HUES6 (cell line): ENCODE results near the gene HIF1A.

Source experiments
- H3K27ac ChIP-seq: 2 replicates; pipeline ENCODE4 v1.7.0; 2013; ENCODE audit warnings: low read depth, mild to moderate bottlenecking, low read length, inconsistent platforms
- H3K27me3 ChIP-seq: 2 replicates; pipeline ENCODE4 v1.6.1; 2013; ENCODE audit warnings: low read length; ENCODE audit not compliant: control insufficient read depth, insufficient read depth
- H3K36me3 ChIP-seq: 2 replicates; pipeline ENCODE4 v1.6.1; 2013; ENCODE audit warnings: low read length; ENCODE audit not compliant: control insufficient read depth, insufficient read depth
- H3K4me1 ChIP-seq: 2 replicates; pipeline ENCODE4 v1.6.1; 2013; ENCODE audit warnings: low read length; ENCODE audit not compliant: control insufficient read depth, insufficient read depth
- H3K4me3 ChIP-seq: 2 replicates; pipeline ENCODE4 v1.5.1; 2013; ENCODE audit warnings: low read depth, low read length
- H3K9ac ChIP-seq: one replicate; pipeline ENCODE4 v1.6.1; 2013; ENCODE audit warnings: mild to moderate bottlenecking, low read length
- H3K9me3 ChIP-seq: 2 replicates; pipeline ENCODE4 v1.6.1; 2013; ENCODE audit warnings: low read depth, low read length; ENCODE audit not compliant: control insufficient read depth, insufficient read depth

HIF1A gene

GRCh38 chr14:61710853-61711817 is 15.8 kb downstream of the HIF1A start:
- no peak overlapping the region for H3K4me3 ChIP-seq
- no peak overlapping the region for H3K9ac ChIP-seq
- no peak overlapping the region for H3K27ac ChIP-seq
- no peaks in the 10 kb centered on the region; the same call in 1 of the 2 replicates for H3K36me3 ChIP-seq
- no peaks in the 10 kb centered on the region; the same call in 1 of the 2 replicates for H3K9me3 ChIP-seq
- H3K4me1 ChIP-seq, result peaks cover 46% of the 10 kb centered on the region
- no peaks in the 10 kb centered on the region for H3K27me3 ChIP-seq

GRCh38 chr14:61712137-61712536 is 16.8 kb downstream of the HIF1A start:
- no peak overlapping the region for H3K9ac ChIP-seq
- no peak overlapping the region for H3K27ac ChIP-seq
- H3K9me3 ChIP-seq, result no peaks in the 10 kb centered on the region
- no peaks in the 10 kb centered on the region for H3K36me3 ChIP-seq
- peaks cover 52% of the 10 kb centered on the region for H3K4me1 ChIP-seq
- no peak overlapping the region for H3K4me3 ChIP-seq
- no peaks in the 10 kb centered on the region for H3K27me3 ChIP-seq

DNA sequence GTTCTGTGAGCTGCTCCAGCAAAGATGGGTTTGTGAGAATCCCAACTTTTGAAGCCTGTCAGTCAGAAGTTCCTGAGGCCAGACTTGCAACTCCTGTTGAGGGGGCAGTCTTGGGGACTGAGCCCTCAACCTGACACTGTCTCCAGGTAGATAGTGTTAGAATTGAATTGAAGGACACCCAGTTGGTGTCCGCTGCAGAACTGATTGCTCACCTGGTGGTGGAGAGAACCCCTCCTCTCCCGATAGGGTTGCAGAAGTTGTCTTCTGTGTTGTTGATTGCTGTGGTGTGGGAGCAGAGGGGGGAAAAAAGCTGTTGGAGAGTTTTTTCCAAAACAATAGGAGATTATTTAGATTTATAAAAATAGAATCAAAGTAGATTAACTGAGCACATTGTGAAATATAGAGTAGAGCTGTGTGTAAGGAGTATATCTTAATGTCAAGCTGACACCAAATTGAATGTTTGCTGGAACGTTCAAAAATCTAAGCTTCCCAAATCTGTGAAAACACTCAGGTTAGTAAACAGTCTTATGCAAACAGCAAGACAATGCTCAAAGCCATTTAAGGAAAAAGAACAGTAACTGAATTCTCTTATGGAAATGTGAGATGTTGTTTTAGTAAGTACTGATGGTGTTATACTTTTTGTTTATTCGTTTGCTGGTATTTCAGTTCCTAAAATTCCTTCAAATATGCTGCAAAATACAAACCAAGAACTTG is 18.6 kb downstream of the HIF1A start:
- Histone ChIP-seq H3K4me3 (no peak overlapping the region), H3K9ac (no peak overlapping the region), H3K9me3 (no peaks in the 10 kb centered on the region), H3K4me1 (peaks cover 68% of the 10 kb centered on the region), H3K27ac (no peak overlapping the region), H3K27me3 (no peaks in the 10 kb centered on the region), H3K36me3 (no peaks in the 10 kb centered on the region)

DNA sequence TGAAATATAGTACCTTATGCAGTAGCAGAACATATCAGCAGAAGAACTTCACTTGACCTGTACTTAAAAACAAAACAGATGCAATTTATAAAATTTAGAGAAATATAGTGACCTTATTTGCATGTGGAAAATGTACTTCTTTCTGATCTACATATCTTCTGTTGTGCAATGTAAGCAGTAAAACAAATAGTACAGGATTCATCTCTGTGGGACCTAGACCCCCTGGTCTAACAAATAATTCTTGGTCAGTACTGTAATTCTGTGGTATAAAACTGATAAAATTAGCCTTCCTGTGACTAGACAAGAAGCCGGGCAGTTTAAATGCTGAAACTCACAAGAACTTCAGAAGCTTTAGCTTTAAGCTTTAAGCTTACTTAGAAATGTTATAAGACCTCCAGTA is 21.6 kb downstream of the HIF1A start:
- H3K36me3 ChIP-seq, result peaks cover 18% of the 10 kb centered on the region
- H3K9me3 ChIP-seq, result no peaks in the 10 kb centered on the region
- H3K9ac ChIP-seq, result no peak overlapping the region
- H3K27me3 ChIP-seq, result no peaks in the 10 kb centered on the region
- H3K4me3 ChIP-seq, result no peak overlapping the region
- H3K27ac ChIP-seq, result no peak overlapping the region
- peaks cover 66% of the 10 kb centered on the region for H3K4me1 ChIP-seq

DNA sequence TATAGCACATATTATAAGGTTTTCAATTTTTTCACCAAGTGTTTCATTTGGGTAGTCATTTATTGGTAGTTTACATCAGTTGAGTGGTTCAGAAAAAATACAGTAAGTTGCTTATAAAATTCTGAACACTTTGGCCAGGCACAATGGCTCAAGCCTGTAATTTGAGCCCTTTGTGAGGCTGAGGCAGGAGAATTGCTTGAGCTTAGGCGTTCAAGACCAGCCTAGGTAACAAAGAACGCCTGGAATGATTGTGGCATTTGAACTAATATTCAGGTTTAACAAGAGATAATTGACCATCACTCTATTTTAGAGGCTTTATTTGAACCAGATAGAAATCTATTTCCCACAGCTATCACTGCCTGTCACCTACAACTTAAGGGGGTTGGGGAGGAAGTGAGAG is 22.7 kb downstream of the HIF1A start:
- Histone ChIP-seq H3K9me3 (no peaks in the 10 kb centered on the region), H3K4me1 (peaks cover 55% of the 10 kb centered on the region), H3K4me3 (no peak overlapping the region)

GRCh38 chr14:61719344-61720293 is 24.3 kb downstream of the HIF1A start:
- Histone ChIP-seq H3K9me3 (no peaks in the 10 kb centered on the region), H3K36me3 (peaks cover 44% of the 10 kb centered on the region), H3K27me3 (no peaks in the 10 kb centered on the region), H3K9ac (no peak overlapping the region), H3K4me1 (peaks cover 43% of the 10 kb centered on the region), H3K27ac (no peak overlapping the region), H3K4me3 (no peak overlapping the region)

More for the DNA sequence above, 22.7 kb downstream of the HIF1A start:
- Histone ChIP-seq H3K9ac (no peak overlapping the region), H3K36me3 (peaks cover 29% of the 10 kb centered on the region), H3K27ac (no peak overlapping the region), H3K27me3 (no peaks in the 10 kb centered on the region)

GRCh38 chr14:61720294-61720661 is 25.0 kb downstream of the HIF1A start:
- H3K9me3 ChIP-seq, result no peaks in the 10 kb centered on the region
- H3K4me3 ChIP-seq, result no peak overlapping the region
- H3K27me3 ChIP-seq, result no peaks in the 10 kb centered on the region
- no peak overlapping the region for H3K27ac ChIP-seq
- peaks cover 50% of the 10 kb centered on the region for H3K36me3 ChIP-seq
- H3K9ac ChIP-seq, result no peak overlapping the region
- H3K4me1 ChIP-seq, result peaks cover 38% of the 10 kb centered on the region

- Histone ChIP-seq H3K4me3 (no peak overlapping the region), H3K27me3 (no peaks in the 10 kb centered on the region), H3K9ac (no peak overlapping the region), H3K27ac (no peak overlapping the region), H3K4me1 (peaks cover 34% of the 10 kb centered on the region), H3K9me3 (no peaks in the 10 kb centered on the region), H3K36me3 (peaks cover 54% of the 10 kb centered on the region)
Measured at GRCh38 chr14:61720741-61721140, 25.4 kb downstream of the HIF1A start.

GRCh38 chr14:61724133-61724532 is 28.8 kb downstream of the HIF1A start:
- Histone ChIP-seq H3K36me3 (peaks cover 88% of the 10 kb centered on the region), H3K27ac (no peak overlapping the region), H3K9me3 (no peaks in the 10 kb centered on the region), H3K4me3 (no peak overlapping the region), H3K4me1 (peaks cover 5% of the 10 kb centered on the region), H3K9ac (no peak overlapping the region), H3K27me3 (no peaks in the 10 kb centered on the region)

DNA sequence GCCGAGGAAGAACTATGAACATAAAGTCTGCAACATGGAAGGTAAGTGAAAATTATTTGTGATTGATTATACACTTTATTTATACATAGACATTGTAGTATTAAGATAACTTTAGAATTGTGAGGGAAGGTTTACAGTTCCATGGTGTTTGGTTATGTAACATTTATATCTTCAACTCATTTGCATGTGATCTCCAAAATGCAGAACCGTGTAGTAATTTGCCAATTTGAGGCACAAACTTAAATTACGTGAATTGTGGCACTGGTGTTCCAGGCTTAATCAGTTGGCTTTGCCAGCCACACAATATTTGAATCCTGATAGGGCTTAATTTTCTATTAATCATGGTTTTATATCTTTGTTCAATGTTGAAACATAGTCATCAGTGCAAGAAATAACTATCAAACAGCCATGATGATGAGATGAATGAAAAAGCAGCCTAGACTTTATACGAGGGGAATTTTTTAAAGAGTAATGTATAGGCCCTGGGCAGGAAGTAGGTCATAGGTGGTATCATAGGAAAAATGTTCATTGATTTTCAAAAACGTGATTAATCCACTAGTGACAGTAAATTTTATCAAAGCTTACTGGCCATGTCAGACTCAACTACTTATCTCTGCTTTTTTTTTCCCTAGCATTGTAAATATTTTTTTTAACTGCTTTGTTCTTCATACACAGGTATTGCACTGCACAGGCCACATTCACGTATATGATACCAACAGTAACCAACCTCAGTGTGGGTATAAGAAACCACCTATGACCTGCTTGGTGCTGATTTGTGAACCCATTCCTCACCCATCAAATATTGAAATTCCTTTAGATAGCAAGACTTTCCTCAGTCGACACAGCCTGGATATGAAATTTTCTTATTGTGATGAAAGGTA is 31.7 kb downstream of the HIF1A start:
- Histone ChIP-seq H3K9ac (no peak overlapping the region), H3K4me1 (no peaks in the 10 kb centered on the region), H3K4me3 (no peak overlapping the region), H3K27ac (no peak overlapping the region), H3K36me3 (peaks cover 97% of the 10 kb centered on the region), H3K9me3 (no peaks in the 10 kb centered on the region), H3K27me3 (no peaks in the 10 kb centered on the region)
